Right kidney (tissue), 1 donor: Measurements from ENCODE around the gene HSPB6.
"Not testable (repeated sequence)": the region's sequence is repeated elsewhere in the genome, so short reads cannot be mapped to it uniquely, and the experiment has no call there.

ENCODE experiments used
- DNase-seq: peaks from one replicate; pipeline ENCODE4 v3.0.0-alpha.2; 2016

Gene HSPB6

GRCh38 chr19:35787227-35787799 is 30.5 kb upstream of the HSPB6 start:
- no peak for DNase-seq

GRCh38 chr19:35786299-35787160 is 29.7 kb upstream of the HSPB6 start:
- DNase-seq, result no peak

GRCh38 chr19:35785339-35785627 is 28.5 kb upstream of the HSPB6 start:
- DNase-seq, result no peak

GRCh38 chr19:35784503-35785338 is 27.9 kb upstream of the HSPB6 start:
- no peak for DNase-seq

GRCh38 chr19:35783469-35784434 is 26.9 kb upstream of the HSPB6 start:
- no peak for DNase-seq

GRCh38 chr19:35782589-35782988 is 25.8 kb upstream of the HSPB6 start:
- no peak for DNase-seq

- no peak for DNase-seq
These were observed 24.8 kb upstream of the HSPB6 start for GRCh38 chr19:35781650-35782049.

GRCh38 chr19:35780717-35781116 is 23.9 kb upstream of the HSPB6 start:
- no peak for DNase-seq

- no peak for DNase-seq
These were observed 23.2 kb upstream of the HSPB6 start for GRCh38 chr19:35780058-35780457.

GRCh38 chr19:35779033-35779432 is 22.2 kb upstream of the HSPB6 start:
- no peak for DNase-seq

GRCh38 chr19:35777961-35778360 is 21.1 kb upstream of the HSPB6 start:
- no peak for DNase-seq

- no peak for DNase-seq
These were observed 20.4 kb upstream of the HSPB6 start for GRCh38 chr19:35777086-35777841.

GRCh38 chr19:35776102-35776788 is 19.4 kb upstream of the HSPB6 start:
- no peak for DNase-seq

GRCh38 chr19:35775298-35776101 is 18.7 kb upstream of the HSPB6 start, which contains the start of gene ARHGAP33:
ARHGAP33 (plus strand) TSS chr19:35775564; CDS start chr19:35775659, 95 bp downstream.
- DNase-seq, result peak; percentile 86

GRCh38 chr19:35775046-35775297 is 18.1 kb upstream of the HSPB6 start:
- DNase-seq, result no peak

GRCh38 chr19:35774274-35775045 is 17.6 kb upstream of the HSPB6 start:
- no peak for DNase-seq

- no peak for DNase-seq
These were observed 16.4 kb upstream of the HSPB6 start for GRCh38 chr19:35773020-35773806.

- DNase-seq, result not testable (repeated sequence)
These were observed 15.5 kb upstream of the HSPB6 start for GRCh38 chr19:35772362-35772761.
